SK-N-MC (cell line): ENCODE data around the gene GRAMD2B.

Experiments
- EZH2 ChIP-seq: fragments of 200-600 bp; sonication (generic); IDR thresholded peaks from one replicate; pipeline ENCODE4 v1.6.1; 2017; ENCODE audit warnings: antibody characterized with exemption
- POLR2AphosphoS5 ChIP-seq: IDR thresholded peaks from 2 replicates; pipeline ENCODE4 v1.6.1; 2012; ENCODE audit warnings: mild to moderate bottlenecking, low read depth, low read length, borderline replicate concordance

- TF ChIP-seq EZH2 (no peak), POLR2AphosphoS5 (no peak)
Measured at GRCh38 chr5:126506079-126506478, 82.9 kb downstream of the GRAMD2B start.
